ENCODE data around the gene HPSE. TPM values are rescaled to one million over a fixed set of nuclear protein-coding genes. Genes with fewer than 3 reads are reported as not detected.

Gene HPSE
- total and polyA plus RNA-seq, 2 experiments from 2014 or later = 1.7 to 3.8 TPM

- H4K20me1 ChIP-seq (ENCODE audit: insufficient read depth, poor library complexity, severe bottlenecking) = no peaks in the 10 kb centered on the region
- H3K9me3 ChIP-seq (ENCODE audit: low read depth) = no peaks in the 10 kb centered on the region
- H2AFZ ChIP-seq = no peak overlapping the region
- H3K4me3 ChIP-seq = no peak overlapping the region
- no peaks in the 10 kb centered on the region for H3K36me3 ChIP-seq (replicated peaks; ENCODE audit: insufficient read depth, low read depth)
- no peaks in the 10 kb centered on the region for H3K4me1 ChIP-seq (ENCODE audit: insufficient read depth)
- H3K79me2 ChIP-seq = no peaks in the 10 kb centered on the region
- no peaks in the 10 kb centered on the region for H3K9me2 ChIP-seq (replicated peaks; ENCODE audit: insufficient read depth)
- 85% methylated on average over 5 of the region's 5 CpGs for WGBS (ENCODE audit: low lambda C conversion rate, missing lambda C conversion rate)
- H3K27me3 ChIP-seq = no peaks in the 10 kb centered on the region
- DNase-seq (ENCODE audit: low spot score) = no peak
- H3K4me2 ChIP-seq = no peak overlapping the region
- TF ChIP-seq EZH2 (IDR thresholded peaks at IDR 0.05; ENCODE audit: borderline replicate concordance) (no peak), EZH2phosphoT487 (IDR thresholded peaks at IDR 0.05; ENCODE audit: low read depth, severe bottlenecking, unreplicated experiment) (no peak)
- H3K27ac ChIP-seq = no peak overlapping the region
Measured at GRCh38 chr4:83272900-83273299, 61.7 kb downstream of the HPSE start.

- no peaks in the 10 kb centered on the region for H3K4me1 ChIP-seq (ENCODE audit: insufficient read depth)
- no peaks in the 10 kb centered on the region for H3K27me3 ChIP-seq
- H4K20me1 ChIP-seq (ENCODE audit: insufficient read depth, poor library complexity, severe bottlenecking) = no peaks in the 10 kb centered on the region
- no peak overlapping the region for H3K4me3 ChIP-seq
- TF ChIP-seq EZH2 (IDR thresholded peaks at IDR 0.05; ENCODE audit: borderline replicate concordance) = no peak
- TF ChIP-seq, protein P1, sequence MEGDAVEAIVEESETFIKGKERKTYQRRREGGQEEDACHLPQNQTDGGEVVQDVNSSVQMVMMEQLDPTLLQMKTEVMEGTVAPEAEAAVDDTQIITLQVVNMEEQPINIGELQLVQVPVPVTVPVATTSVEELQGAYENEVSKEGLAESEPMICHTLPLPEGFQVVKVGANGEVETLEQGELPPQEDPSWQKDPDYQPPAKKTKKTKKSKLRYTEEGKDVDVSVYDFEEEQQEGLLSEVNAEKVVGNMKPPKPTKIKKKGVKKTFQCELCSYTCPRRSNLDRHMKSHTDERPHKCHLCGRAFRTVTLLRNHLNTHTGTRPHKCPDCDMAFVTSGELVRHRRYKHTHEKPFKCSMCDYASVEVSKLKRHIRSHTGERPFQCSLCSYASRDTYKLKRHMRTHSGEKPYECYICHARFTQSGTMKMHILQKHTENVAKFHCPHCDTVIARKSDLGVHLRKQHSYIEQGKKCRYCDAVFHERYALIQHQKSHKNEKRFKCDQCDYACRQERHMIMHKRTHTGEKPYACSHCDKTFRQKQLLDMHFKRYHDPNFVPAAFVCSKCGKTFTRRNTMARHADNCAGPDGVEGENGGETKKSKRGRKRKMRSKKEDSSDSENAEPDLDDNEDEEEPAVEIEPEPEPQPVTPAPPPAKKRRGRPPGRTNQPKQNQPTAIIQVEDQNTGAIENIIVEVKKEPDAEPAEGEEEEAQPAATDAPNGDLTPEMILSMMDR (IDR thresholded peaks at IDR 0.05; ENCODE audit: poor library complexity) = no peak
- TF ChIP-seq EZH2phosphoT487 (IDR thresholded peaks at IDR 0.05; ENCODE audit: low read depth, severe bottlenecking, unreplicated experiment) = no peak
- H2AFZ ChIP-seq = no peak overlapping the region
- DNase-seq (ENCODE audit: low spot score) = no peak
- H3K36me3 ChIP-seq (replicated peaks; ENCODE audit: insufficient read depth, low read depth) = no peaks in the 10 kb centered on the region
- WGBS (ENCODE audit: low lambda C conversion rate, missing lambda C conversion rate) = 52% methylated on average over 1 of the region's 1 CpG
- no peaks in the 10 kb centered on the region for H3K9me3 ChIP-seq (ENCODE audit: low read depth)
- H3K9me2 ChIP-seq (replicated peaks; ENCODE audit: insufficient read depth) = no peaks in the 10 kb centered on the region
- no peaks in the 10 kb centered on the region for H3K79me2 ChIP-seq
- no peak overlapping the region for H3K4me2 ChIP-seq
- H3K27ac ChIP-seq = no peak overlapping the region
Measured at GRCh38 chr4:83269256-83269655, 65.4 kb downstream of the HPSE start.

DNA sequence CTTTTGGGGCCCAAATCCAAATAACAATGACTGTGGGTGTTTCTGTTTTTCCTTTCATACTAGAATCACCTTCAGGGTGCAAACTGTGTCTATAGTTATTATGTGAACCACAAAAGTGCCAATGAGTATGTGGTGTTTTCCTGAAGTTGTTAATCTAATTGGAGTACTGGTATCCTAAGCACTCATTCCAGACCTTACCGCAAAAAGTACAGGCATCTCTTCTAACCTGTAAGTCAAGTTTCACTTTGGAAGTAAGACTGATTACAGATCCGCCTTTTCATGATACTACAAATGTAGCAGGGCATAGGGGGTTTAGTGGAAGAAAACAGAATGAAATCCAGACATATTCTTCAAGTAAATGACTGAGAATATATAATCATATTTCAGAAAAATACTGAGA lies 66.2 kb downstream of the HPSE start:
- Histone ChIP-seq H3K36me3 (replicated peaks; ENCODE audit: insufficient read depth, low read depth) (no peaks in the 10 kb centered on the region), H3K4me2 (no peak overlapping the region), H4K20me1 (ENCODE audit: insufficient read depth, poor library complexity, severe bottlenecking) (no peaks in the 10 kb centered on the region), H3K27ac (peak overlapping the region; percentile 22), H3K4me1 (ENCODE audit: insufficient read depth) (no peaks in the 10 kb centered on the region), H3K79me2 (no peaks in the 10 kb centered on the region), H3K9me2 (replicated peaks; ENCODE audit: insufficient read depth) (no peaks in the 10 kb centered on the region), H3K9me3 (ENCODE audit: low read depth) (no peaks in the 10 kb centered on the region), H3K4me3 (no peak overlapping the region), H2AFZ (no peak overlapping the region), H3K27me3 (no peaks in the 10 kb centered on the region)
- 83% methylated on average over 2 of the region's 2 CpGs for WGBS (ENCODE audit: low lambda C conversion rate, missing lambda C conversion rate)
- no peak for DNase-seq (ENCODE audit: low spot score)
- TF ChIP-seq EZH2phosphoT487 (IDR thresholded peaks at IDR 0.05; ENCODE audit: low read depth, severe bottlenecking, unreplicated experiment) (no peak), EZH2 (IDR thresholded peaks at IDR 0.05; ENCODE audit: borderline replicate concordance) (no peak)
- TF ChIP-seq, protein P1 (IDR thresholded peaks at IDR 0.05; ENCODE audit: poor library complexity) = no peak

DNA sequence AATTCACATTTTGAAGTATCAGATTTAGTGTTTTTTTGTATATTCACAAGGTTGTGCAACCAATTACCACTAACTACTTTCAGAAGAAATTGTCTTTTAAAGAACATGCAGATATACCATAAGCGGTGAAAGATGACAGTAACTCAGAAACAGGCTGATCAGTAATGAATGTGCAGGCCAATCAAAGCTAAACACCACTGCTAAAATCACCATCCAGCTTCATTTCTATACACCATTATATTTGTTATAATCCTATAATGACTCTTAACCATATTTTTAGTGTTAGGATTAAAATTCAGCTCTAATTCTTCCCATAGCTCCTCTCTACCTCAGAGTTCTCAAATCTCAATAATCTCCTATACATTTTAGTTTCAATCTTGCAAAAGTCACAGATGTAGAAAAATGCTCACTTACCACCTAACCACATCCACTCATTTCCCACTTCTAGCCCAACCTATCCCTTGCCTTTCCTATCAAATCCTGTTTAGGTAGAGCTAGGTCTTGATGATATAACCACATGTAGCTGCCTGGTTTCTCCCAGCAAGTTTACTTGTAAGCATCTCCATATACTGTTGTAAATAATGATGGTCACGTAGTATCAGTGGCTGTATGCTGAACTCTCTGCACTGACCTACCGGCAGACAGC lies 66.7 kb downstream of the HPSE start:
- 90% methylated on average over 3 of the region's 3 CpGs for WGBS (ENCODE audit: low lambda C conversion rate, missing lambda C conversion rate)
- no peaks in the 10 kb centered on the region for H3K9me3 ChIP-seq (ENCODE audit: low read depth)
- no peaks in the 10 kb centered on the region for H3K4me1 ChIP-seq (ENCODE audit: insufficient read depth)
- H2AFZ ChIP-seq = no peak overlapping the region
- DNase-seq (ENCODE audit: low spot score) = no peak
- H3K4me2 ChIP-seq = no peak overlapping the region
- no peaks in the 10 kb centered on the region for H4K20me1 ChIP-seq (ENCODE audit: insufficient read depth, poor library complexity, severe bottlenecking)
- H3K36me3 ChIP-seq (replicated peaks; ENCODE audit: insufficient read depth, low read depth) = no peaks in the 10 kb centered on the region
- no peaks in the 10 kb centered on the region for H3K79me2 ChIP-seq
- peak overlapping the region; percentile 22 for H3K27ac ChIP-seq
- no peak overlapping the region for H3K4me3 ChIP-seq
- no peaks in the 10 kb centered on the region for H3K9me2 ChIP-seq (replicated peaks; ENCODE audit: insufficient read depth)
- H3K27me3 ChIP-seq = no peaks in the 10 kb centered on the region
- TF ChIP-seq EZH2phosphoT487 (IDR thresholded peaks at IDR 0.05; ENCODE audit: low read depth, severe bottlenecking, unreplicated experiment) (no peak), EZH2 (IDR thresholded peaks at IDR 0.05; ENCODE audit: borderline replicate concordance) (no peak)
- TF ChIP-seq, protein P1 (IDR thresholded peaks at IDR 0.05; ENCODE audit: poor library complexity) = no peak

Data from hepatocyte (in vitro differentiated cells).